Fibroblast of lung (primary cell): ENCODE data around the gene DPH7.

Experiments
- EZH2 ChIP-seq: IDR thresholded peaks from 2 replicates; pipeline ENCODE4 v1.5.1; 2012; ENCODE audit warnings: low read length, control low read depth, mild to moderate bottlenecking; ENCODE audit errors: missing control alignments
- TF ChIP-seq, protein P1 (sequence below), 2 donors: IDR thresholded peaks in 1 of 2; conservative IDR thresholded peaks in 1 of 2; 1 replicate in 1 of 2; 2 replicates in 1 of 2; pipeline ENCODE4 v1.5.1; 2011 to 2012; ENCODE audit warnings: low read length in 2 of 2, control low read depth in 1 of 2, inconsistent platforms in 1 of 2, low read depth in 1 of 2, mild to moderate bottlenecking in 1 of 2

- TF ChIP-seq EZH2: no peak
- TF ChIP-seq, protein P1, sequence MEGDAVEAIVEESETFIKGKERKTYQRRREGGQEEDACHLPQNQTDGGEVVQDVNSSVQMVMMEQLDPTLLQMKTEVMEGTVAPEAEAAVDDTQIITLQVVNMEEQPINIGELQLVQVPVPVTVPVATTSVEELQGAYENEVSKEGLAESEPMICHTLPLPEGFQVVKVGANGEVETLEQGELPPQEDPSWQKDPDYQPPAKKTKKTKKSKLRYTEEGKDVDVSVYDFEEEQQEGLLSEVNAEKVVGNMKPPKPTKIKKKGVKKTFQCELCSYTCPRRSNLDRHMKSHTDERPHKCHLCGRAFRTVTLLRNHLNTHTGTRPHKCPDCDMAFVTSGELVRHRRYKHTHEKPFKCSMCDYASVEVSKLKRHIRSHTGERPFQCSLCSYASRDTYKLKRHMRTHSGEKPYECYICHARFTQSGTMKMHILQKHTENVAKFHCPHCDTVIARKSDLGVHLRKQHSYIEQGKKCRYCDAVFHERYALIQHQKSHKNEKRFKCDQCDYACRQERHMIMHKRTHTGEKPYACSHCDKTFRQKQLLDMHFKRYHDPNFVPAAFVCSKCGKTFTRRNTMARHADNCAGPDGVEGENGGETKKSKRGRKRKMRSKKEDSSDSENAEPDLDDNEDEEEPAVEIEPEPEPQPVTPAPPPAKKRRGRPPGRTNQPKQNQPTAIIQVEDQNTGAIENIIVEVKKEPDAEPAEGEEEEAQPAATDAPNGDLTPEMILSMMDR (conservative IDR thresholded peaks at IDR 0.05 in 1 of 2, IDR thresholded peaks at IDR 0.05 in 1 of 2; ENCODE audit: low read depth in 1 of 2, low read length in 2 of 2): no peak
Measured at GRCh38 chr9:137620581-137620980, 41.9 kb upstream of the DPH7 start.
